OCI-M2 (cell line): ENCODE measurements around the gene KRTAP12-2.
"Not testable (repeated sequence)": the region's sequence is repeated elsewhere in the genome, so short reads cannot be mapped to it uniquely, and the experiment has no call there.

Source experiments
- DNase-seq: peaks from one replicate; lab custom pipeline; 2025; ENCODE audit not compliant: unreplicated experiment; lab: John Stamatoyannopoulos, UW

KRTAP12-2 gene

GRCh38 chr21:44653656-44654575 lies 12.8 kb downstream of the KRTAP12-2 start:
- DNase-seq = no peak

GRCh38 chr21:44653123-44653522 lies 13.6 kb downstream of the KRTAP12-2 start:
- DNase-seq = no peak

GRCh38 chr21:44650973-44651675 lies 15.6 kb downstream of the KRTAP12-2 start:
- no peak for DNase-seq

- no peak for DNase-seq
Observed at GRCh38 chr21:44650265-44650972, 16.3 kb downstream of the KRTAP12-2 start.

- no peak for DNase-seq
Observed at GRCh38 chr21:44649521-44650100, 17.1 kb downstream of the KRTAP12-2 start.

- DNase-seq = no peak
Observed at GRCh38 chr21:44648557-44649311, 18.0 kb downstream of the KRTAP12-2 start.

- DNase-seq = no peak
Observed at GRCh38 chr21:44647222-44647552, 19.5 kb downstream of the KRTAP12-2 start.

GRCh38 chr21:44646366-44647221 lies 20.1 kb downstream of the KRTAP12-2 start, which contains the start of gene KRTAP10-11:
TSS of gene KRTAP10-11 (plus strand) at chr21:44646414. CDS start at chr21:44646459, 45 bp downstream.
- DNase-seq = not testable (repeated sequence)

- DNase-seq = no peak
Observed at GRCh38 chr21:44644878-44645277, 21.8 kb downstream of the KRTAP12-2 start.

- DNase-seq = no peak
Observed at GRCh38 chr21:44643741-44644310, 22.9 kb downstream of the KRTAP12-2 start.

- DNase-seq = no peak
Observed at GRCh38 chr21:44640761-44641160, 26.0 kb downstream of the KRTAP12-2 start.

GRCh38 chr21:44639331-44639655 lies 27.4 kb downstream of the KRTAP12-2 start:
- DNase-seq = no peak

- not testable (repeated sequence) for DNase-seq
Observed at GRCh38 chr21:44638506-44639330, 28.0 kb downstream of the KRTAP12-2 start.

- not testable (repeated sequence) for DNase-seq
Observed at GRCh38 chr21:44637851-44638348, 28.8 kb downstream of the KRTAP12-2 start.

- DNase-seq = no peak
Observed at GRCh38 chr21:44637018-44637850, 29.5 kb downstream of the KRTAP12-2 start, which contains the start of gene KRTAP10-10. TSS of gene KRTAP10-10 (plus strand) at chr21:44637356. CDS start at chr21:44637418, 62 bp downstream.

- DNase-seq = no peak
Observed at GRCh38 chr21:44636209-44637017, 30.3 kb downstream of the KRTAP12-2 start.
